Activated naive CD4-positive, alpha-beta T cell (primary cell): ENCODE results near the gene RGS9BP.
"Not testable (repeated sequence)": the region's sequence is repeated elsewhere in the genome, so short reads cannot be mapped to it uniquely, and the experiment has no call there.

Experiments
- DNase-seq, 4 experiments: peaks; one replicate each; lab custom pipeline; 2025; lab: John Stamatoyannopoulos, UW

Gene RGS9BP

DNA sequence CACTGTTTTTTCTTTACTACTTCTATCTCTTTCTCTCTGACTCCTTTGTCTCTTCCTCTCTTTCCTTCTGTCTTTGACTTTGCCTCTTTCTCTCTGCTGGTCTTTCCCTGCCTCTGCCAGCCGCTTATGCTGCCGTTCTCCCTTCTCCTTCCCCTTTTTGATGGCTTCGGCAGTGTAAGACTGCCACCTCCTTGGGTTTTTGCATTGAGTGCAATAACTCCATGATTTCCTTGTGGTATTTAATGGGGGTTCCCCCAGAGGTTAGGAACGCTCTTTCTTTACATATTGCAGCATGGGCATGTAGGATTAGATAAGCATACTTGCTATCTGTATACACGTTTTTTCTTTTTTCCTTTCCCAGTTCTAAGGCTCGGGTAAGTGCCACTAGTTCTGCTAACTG, 19.9 kb downstream of the RGS9BP start:
- DNase-seq: not testable (repeated sequence)

DNA sequence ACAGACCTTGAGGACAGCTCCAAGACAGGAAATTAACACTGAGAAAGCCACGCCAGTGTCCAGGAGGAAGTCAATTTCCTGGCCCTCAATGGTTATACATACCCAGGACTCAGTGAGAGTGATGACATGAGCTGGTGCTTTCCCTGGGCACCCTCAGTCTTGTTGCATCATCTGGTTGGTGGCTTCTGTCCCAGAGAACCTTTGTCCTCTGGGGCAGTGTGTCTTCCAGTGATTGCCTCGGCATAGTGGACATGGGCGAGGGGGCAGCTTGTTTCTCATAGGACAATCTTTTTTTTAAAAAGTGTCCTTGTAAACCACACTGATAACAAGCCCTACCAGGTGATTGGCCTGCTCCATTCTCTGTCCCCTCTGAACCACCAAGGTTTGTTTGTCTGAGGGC, 21.1 kb downstream of the RGS9BP start:
- not testable (repeated sequence) for DNase-seq

DNA sequence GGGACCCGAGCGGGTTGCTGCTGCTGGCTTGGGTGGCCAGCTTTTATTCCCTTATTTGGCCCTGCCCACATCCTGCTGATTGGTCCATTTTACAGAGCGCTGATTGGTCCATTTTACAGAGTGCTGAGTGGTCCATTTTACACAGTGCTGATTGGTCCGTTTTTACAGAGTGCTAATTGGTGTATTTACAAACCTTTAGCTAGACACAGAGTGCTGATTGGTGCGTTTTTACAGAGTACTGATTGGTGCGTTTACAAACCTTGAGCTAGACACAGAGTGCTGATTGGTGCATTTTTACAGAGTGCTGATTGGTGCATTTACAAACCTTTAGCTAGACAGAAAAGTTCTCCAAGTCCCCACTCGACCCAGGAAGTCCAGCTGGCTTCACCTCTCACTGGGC, 24.5 kb downstream of the RGS9BP start:
- not testable (repeated sequence) for DNase-seq

DNA sequence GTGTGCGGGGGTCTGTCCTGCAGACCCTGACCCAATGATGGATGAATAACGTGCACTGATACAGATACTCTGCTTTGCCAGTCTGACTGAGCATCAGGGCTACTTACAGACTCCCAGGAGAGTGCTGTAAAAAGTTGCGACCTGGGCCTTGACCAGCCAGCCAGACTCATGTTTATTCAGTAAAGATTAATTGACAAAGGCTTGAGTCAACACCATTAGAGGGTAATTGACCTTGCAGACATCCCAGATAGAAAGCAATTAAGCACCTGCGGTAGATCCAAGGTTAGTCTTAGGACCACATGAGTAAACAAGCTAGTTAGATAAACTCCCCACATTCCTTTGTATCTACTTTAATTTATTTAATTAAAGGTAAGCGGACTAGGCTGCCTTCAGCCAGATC, 26.4 kb downstream of the RGS9BP start:
- DNase-seq: no peak

DNA sequence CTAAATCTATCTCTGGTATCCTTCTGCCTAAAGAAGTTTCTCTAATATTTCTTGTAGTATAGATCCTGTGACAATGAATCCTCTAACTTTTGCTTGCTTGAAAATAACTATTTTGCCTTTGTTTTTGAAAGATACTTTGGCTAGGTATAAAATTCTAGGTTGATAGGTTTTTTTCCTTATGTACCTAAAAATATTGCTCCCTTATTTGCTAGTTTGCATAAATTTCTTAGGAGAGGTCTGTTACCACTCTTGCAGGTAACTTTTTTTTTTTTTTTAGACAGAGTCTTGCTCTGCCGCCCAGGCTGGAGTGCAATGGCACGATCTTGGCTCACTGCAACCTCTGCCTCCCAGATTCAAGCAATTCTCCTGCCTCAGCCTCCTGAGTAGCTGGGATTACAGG, 28.4 kb downstream of the RGS9BP start:
- not testable (repeated sequence) for DNase-seq

DNA sequence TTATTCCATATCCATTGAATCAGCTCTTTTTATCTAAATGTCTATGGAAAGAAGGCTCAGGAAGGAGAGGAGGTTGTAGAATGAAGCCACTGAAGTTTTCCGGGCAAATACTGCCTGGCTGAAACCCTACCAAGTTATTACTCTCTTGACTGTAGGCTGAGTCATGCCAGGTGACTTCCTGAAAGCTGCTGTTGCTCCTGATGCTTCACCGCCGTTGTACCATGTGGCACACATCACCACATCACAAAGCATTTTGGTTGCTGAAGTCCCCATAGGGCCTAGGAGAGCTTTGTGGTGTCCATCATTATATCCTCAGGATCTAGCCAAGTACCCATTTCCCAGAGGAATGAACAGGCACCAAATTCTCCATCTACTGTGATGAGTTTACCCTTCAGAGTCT, 32.8 kb downstream of the RGS9BP start:
- DNase-seq: peak in 1 of 4 experiments; percentile 5

DNA sequence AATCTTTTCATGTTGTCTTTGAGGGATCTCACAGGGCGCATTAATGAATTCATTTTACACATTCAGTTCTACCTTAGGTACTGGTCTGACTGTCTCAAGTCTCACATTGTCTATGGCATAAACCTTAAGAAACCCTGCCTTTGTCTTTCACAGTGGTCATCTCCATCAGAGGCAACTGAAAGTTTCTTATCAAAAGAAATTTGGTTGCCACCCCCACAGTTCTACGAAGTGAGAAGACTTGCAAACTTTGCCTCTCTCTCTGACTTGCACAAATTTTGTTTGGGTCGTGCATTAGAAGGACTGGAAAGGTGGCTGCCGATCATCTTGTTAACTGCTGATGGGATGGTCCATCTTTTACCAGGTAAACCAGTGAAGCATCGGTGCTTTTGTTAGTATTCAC, 33.4 kb downstream of the RGS9BP start:
- DNase-seq: no peak

DNA sequence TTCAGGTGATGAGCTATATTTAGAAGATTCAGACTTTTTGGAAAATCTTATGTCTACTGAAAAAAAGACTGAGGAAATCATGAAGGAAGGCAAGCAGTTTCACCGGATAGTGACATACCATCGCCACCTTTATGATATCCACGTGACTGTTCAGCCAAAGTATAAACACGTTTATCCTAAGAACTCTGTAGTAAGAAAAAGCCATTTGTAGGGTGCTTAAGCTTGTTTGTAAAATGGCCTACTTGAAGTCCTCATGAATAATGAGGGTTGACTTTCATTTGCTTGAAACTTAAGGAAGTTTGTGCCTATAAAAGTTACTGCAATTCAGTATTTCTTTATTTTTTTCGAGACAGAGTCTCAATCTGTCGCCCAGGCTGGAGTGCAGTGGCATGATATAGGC, 36.1 kb downstream of the RGS9BP start:
- no peak for DNase-seq

DNA sequence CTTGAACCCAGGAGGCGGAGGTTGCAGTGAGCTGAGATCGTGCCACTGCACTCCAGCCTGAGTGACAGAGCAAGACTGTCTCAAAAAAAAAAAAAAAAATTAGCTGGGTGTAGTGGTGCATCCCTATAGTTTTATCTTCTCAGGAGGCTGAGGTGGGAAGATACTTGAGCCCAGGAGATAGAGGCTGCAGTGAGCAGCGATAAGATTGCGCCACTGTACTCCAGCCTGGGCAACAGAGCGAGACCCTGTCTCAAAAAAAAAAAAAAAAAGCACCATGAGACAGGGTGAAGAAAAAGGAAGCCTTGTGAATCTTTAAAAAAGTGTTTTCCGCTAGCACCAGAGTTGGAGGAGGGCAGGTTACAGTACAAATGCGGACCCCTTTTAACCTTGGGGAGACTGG, 40.6 kb downstream of the RGS9BP start:
- DNase-seq: not testable (repeated sequence)

DNA sequence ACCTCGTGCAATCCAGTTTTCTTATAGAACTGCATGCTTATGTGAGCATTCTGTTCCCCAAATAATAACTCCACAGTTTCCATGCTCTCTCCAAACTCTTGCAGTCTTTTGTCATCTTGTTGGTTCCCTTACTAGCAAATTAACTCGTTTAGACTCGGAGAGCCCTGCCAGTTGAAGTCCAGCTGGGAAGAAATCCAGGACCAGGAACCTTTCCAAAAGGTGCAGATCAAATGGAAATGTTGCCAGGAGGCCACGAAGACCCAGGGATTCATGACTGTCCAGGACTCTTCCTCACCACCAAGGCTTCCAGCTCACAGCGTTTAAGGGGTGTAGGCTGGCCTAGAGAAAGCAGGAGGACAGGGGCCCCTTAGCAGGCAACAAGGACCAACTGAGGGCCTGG, 41.8 kb downstream of the RGS9BP start:
- no peak for DNase-seq

DNA sequence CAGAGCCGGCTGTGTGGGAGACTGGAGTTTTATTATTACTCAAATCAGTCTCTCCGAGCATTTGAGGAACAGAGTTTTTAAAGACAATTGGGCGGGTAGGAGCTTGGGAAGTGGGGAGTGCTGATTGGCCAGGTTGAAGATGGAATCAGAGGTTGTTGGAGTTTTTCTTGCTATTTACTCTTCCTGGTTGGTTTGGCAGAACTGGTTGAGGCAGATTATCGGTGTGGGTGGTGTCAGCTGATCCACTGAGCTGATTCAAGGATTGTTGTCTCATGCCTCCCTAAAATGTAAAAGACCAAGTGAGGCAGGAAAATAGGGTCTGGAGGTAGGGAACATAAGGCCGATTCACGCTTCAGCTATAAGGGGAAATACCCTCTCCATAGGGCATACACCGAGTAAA, 42.6 kb downstream of the RGS9BP start:
- DNase-seq: no peak

DNA sequence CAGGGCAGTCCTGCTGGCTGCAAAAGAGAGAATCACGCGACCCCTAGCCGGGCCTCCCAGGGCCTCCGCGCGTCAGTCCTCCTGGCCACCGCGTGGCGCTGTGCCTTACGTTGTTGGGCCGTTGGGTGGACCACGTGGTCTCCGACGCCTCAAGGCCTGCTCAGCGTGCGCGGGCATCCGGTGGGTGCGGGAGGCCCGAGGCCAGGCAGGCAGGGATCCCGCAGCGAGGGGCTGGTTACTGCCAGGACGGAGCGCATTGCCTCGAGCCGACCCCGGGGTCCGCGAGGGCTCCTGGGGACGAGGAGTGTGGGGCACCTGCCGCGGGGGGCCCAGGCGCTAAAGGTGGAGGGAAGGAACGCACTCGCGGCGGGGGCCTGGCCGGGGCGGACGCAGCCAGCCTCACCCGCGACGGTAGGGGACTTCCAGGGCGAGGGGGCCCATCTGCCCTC, 44.0 kb downstream of the RGS9BP start, which contains the start of gene TDRD12:
TDRD12 (plus strand) TSS at position 157 of the 449 bp plus-strand sequence. CDS start 306 bp downstream, outside the sequence.
- DNase-seq: no peak

DNA sequence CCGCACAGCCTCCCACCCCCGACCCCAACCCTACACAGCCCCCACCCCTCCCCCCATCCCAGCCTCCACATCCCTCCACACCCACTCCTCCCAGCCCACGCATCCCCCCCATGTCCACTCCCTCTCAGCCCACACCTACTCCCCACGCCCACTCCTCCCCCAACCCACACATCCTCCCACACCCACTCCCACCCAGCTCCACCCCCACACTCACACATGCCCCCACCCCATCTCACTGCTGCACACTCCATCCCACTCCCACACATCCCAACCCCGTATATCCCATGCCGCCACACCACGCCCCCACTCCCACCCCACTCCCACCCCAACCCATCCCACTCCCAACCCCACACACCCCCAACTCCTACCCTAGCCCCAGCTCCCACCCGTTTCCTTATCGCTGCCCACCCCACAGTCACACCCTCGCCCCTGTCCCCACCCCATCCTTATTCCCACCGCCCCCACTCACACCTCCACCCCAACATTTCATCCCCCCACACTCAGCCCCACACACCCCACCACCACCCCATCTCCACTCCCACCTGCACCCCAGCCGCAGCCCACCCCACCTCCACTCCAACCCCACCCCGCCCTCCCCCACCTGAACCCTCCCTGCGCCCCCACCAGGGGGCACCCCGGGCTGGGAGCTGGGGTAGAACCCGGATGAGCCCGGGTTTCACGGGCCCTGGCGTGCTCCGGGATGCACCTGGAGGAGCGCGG, 44.7 kb downstream of the RGS9BP start:
- no peak for DNase-seq

DNA sequence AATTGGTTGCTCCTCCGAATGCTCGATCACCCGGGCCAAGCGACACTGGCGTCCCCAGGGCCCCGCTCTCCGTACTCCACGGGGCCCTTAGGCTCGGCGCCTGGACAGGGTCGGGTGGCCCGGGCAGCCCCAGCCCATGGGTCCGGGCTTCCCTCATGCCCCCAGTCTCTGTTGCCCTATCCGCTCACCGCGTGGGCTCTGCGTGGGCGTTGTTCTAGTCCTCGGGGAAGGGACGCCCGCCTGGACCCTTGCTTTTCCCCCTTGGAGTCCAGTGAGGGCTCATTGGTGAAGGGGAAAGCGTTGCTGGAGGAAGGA, 45.2 kb downstream of the RGS9BP start:
- no peak for DNase-seq
